ENCODE data around the gene DDX46. TPM values are rescaled to one million over a fixed set of nuclear protein-coding genes. Genes with fewer than 3 reads are reported as not detected.

DDX46 gene
- total and polyA plus RNA-seq, 2 experiments from 2014 or later = 16.9 to 19.6 TPM

DNA sequence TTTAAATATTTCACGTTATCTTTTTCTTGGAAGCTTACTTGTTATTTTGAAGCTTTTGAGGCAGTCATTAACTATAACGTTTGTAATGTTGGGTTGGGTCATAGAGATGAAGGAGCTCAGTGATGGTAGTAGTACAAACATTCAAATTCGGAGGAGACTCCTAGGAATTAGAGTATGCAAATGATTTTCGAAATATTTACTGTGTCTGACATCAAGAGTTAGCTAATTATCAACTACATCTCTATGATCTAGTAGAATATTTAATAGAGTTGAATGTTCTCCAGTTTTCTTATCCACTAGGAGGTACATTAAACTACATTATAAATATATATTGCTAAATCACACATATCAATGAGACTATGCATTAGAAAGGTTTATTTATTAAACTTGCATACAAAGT is 58.4 kb downstream of the DDX46 start:
- Histone ChIP-seq H3K36me3 (ENCODE audit: low read depth) (peaks cover 53% of the 10 kb centered on the region), H3K4me2 (ENCODE audit: unreplicated experiment) (no peak overlapping the region), H3K4me1 (ENCODE audit: insufficient read depth) (no peaks in the 10 kb centered on the region), H2AFZ (no peak overlapping the region), H3K9me3 (ENCODE audit: low read depth) (no peaks in the 10 kb centered on the region), H3K27me3 (replicated peaks; ENCODE audit: insufficient read depth) (no peaks in the 10 kb centered on the region), H3K9ac (no peak overlapping the region), H3K9me2 (ENCODE audit: insufficient read depth) (no peaks in the 10 kb centered on the region), H3K27ac (no peak overlapping the region), H3K4me3 (no peak overlapping the region), H3K79me2 (ENCODE audit: insufficient read depth) (no peaks in the 10 kb centered on the region), H4K20me1 (ENCODE audit: insufficient read depth) (no peaks in the 10 kb centered on the region), H3F3A (ENCODE audit: insufficient read depth) (0 out of 2 replicates have a peak, but pooled peaks cover 6% of the 10 kb centered on the region)
- 93 to 97% methylated on average over 4 of the region's 4 CpGs for WGBS, 2 experiments (ENCODE audit: low coverage in 1 of 2, low lambda C conversion rate in 2 of 2, missing lambda C conversion rate in 2 of 2)
- no peak for TF ChIP-seq EZH2 (IDR thresholded peaks at IDR 0.05; ENCODE audit: insufficient read depth, poor library complexity, severe bottlenecking)
- TF ChIP-seq EZH2phosphoT487 (IDR thresholded peaks at IDR 0.05; ENCODE audit: insufficient read depth, low read depth) = no peak
- in situ Hi-C loops (cut with MboI) = no loop called here
- DNase-seq = no peak

DNA sequence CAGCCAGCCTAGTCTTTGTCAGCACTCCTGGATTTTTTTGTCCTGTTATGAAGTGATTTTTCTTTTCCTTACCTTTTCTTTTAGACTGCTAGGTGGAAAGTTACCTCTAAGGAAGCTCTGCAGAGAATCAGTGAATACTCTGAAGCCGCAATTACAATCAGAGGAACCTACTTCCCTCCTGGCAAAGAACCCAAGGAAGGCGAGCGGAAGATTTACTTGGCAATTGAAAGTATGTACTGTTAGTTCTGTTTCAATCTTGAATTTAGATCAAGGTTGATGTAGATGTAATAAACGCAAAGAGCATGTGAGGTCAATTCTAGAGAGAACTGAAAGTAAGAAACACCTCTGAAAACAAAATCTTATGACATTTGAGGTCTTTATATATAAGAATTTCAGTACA is 60.2 kb downstream of the DDX46 start:
- H3K9ac ChIP-seq = no peak overlapping the region
- H3K9me2 ChIP-seq (ENCODE audit: insufficient read depth) = no peaks in the 10 kb centered on the region
- H3F3A ChIP-seq (ENCODE audit: insufficient read depth) = 0 out of 2 replicates have a peak, but pooled peaks cover 6% of the 10 kb centered on the region
- H3K4me2 ChIP-seq (ENCODE audit: unreplicated experiment) = no peak overlapping the region
- H3K4me1 ChIP-seq (ENCODE audit: insufficient read depth) = no peaks in the 10 kb centered on the region
- H3K9me3 ChIP-seq (ENCODE audit: low read depth) = no peaks in the 10 kb centered on the region
- no peaks in the 10 kb centered on the region for H3K79me2 ChIP-seq (ENCODE audit: insufficient read depth)
- no peaks in the 10 kb centered on the region for H4K20me1 ChIP-seq (ENCODE audit: insufficient read depth)
- in situ Hi-C loops (cut with MboI) = no loop called here
- no peak for TF ChIP-seq EZH2phosphoT487 (IDR thresholded peaks at IDR 0.05; ENCODE audit: insufficient read depth, low read depth)
- TF ChIP-seq EZH2 (IDR thresholded peaks at IDR 0.05; ENCODE audit: insufficient read depth, poor library complexity, severe bottlenecking) = no peak
- no peaks in the 10 kb centered on the region for H3K27me3 ChIP-seq (replicated peaks; ENCODE audit: insufficient read depth)
- 92% methylated on average over 4 of the region's 4 CpGs for WGBS, 2 experiments (ENCODE audit: low coverage in 1 of 2, low lambda C conversion rate in 2 of 2, missing lambda C conversion rate in 2 of 2)
- no peak for DNase-seq
- H3K4me3 ChIP-seq = no peak overlapping the region
- peaks cover 53% of the 10 kb centered on the region for H3K36me3 ChIP-seq (ENCODE audit: low read depth)
- H2AFZ ChIP-seq = no peak overlapping the region
- no peak overlapping the region for H3K27ac ChIP-seq

DNA sequence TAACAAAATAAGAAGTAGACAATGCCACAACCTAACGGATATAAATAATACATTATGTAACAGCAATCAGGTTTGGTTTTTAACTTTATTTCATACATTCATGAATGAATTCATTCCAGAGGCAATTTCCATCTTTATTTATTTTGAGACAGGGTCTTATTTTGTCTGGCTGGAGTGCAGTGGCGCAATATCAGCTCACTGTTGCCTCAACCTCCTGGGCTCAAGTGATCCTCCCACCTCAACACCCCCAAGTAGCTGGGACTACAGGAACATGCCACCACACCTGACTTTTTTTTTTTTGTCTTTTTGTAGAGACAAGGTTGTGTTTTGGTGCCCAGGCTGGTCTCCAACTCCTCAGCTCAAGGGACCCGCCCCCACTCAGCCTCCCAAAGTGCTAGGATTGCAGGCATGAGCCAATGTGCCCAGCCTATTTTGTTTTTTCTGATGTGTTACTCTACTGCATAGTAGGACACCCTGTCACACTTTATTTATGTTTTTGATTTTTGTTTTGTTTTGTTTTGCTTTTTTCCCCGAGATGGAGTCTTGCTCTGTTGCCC is 60.9 kb downstream of the DDX46 start:
- WGBS, 2 experiments (ENCODE audit: low coverage in 1 of 2, low lambda C conversion rate in 2 of 2, missing lambda C conversion rate in 2 of 2) = 75 to 81% methylated on average over 4 of the region's 4 CpGs
- Histone ChIP-seq H3K4me2 (ENCODE audit: unreplicated experiment) (no peak overlapping the region), H3K27me3 (replicated peaks; ENCODE audit: insufficient read depth) (no peaks in the 10 kb centered on the region), H3K4me3 (no peak overlapping the region), H3K79me2 (ENCODE audit: insufficient read depth) (no peaks in the 10 kb centered on the region), H2AFZ (no peak overlapping the region), H4K20me1 (ENCODE audit: insufficient read depth) (no peaks in the 10 kb centered on the region), H3K9ac (no peak overlapping the region), H3K4me1 (ENCODE audit: insufficient read depth) (no peaks in the 10 kb centered on the region), H3K36me3 (ENCODE audit: low read depth) (peaks cover 52% of the 10 kb centered on the region), H3K9me2 (ENCODE audit: insufficient read depth) (no peaks in the 10 kb centered on the region), H3K9me3 (ENCODE audit: low read depth) (no peaks in the 10 kb centered on the region), H3F3A (ENCODE audit: insufficient read depth) (0 out of 2 replicates have a peak, but pooled peaks cover 6% of the 10 kb centered on the region), H3K27ac (no peak overlapping the region)
- DNase-seq = no peak
- in situ Hi-C loops (cut with MboI) = no loop called here
- TF ChIP-seq EZH2phosphoT487 (IDR thresholded peaks at IDR 0.05; ENCODE audit: insufficient read depth, low read depth) (no peak), EZH2 (IDR thresholded peaks at IDR 0.05; ENCODE audit: insufficient read depth, poor library complexity, severe bottlenecking) (no peak)

DNA sequence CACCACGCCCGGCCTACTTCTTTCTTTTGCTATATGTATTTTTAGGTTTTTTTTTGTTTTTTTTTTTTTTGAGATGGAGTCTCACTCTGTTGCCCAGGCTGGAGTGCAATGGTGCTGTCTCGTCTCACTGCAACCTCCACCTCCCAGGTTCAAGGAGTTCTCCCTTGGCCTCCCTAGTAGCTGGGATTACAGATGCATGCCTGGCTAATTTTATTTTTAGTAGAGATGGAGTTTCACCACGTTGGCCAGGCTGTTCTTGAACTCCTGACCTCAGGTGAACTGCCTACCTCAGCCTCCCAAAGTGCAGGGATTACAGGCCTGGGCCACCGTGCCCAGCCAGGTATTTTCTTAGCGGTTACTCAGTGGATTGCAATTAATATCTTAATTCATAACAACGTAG is 63.3 kb downstream of the DDX46 start:
- no peaks in the 10 kb centered on the region for H3K9me3 ChIP-seq (ENCODE audit: low read depth)
- H3K79me2 ChIP-seq (ENCODE audit: insufficient read depth) = no peaks in the 10 kb centered on the region
- H3K4me1 ChIP-seq (ENCODE audit: insufficient read depth) = no peaks in the 10 kb centered on the region
- no peaks in the 10 kb centered on the region for H3F3A ChIP-seq (ENCODE audit: insufficient read depth)
- 96 to 99% methylated on average over 7 of the region's 7 CpGs for WGBS, 2 experiments (ENCODE audit: low coverage in 1 of 2, low lambda C conversion rate in 2 of 2, missing lambda C conversion rate in 2 of 2)
- H3K9me2 ChIP-seq (ENCODE audit: insufficient read depth) = no peaks in the 10 kb centered on the region
- in situ Hi-C loops (cut with MboI) = no loop called here
- H4K20me1 ChIP-seq (ENCODE audit: insufficient read depth) = no peaks in the 10 kb centered on the region
- DNase-seq = no peak
- no peaks in the 10 kb centered on the region for H3K27me3 ChIP-seq (replicated peaks; ENCODE audit: insufficient read depth)
- H3K27ac ChIP-seq = no peak overlapping the region
- H3K36me3 ChIP-seq (ENCODE audit: low read depth) = peaks cover 46% of the 10 kb centered on the region
- H3K4me3 ChIP-seq = no peak overlapping the region
- H3K9ac ChIP-seq = no peak overlapping the region
- no peak for TF ChIP-seq EZH2phosphoT487 (IDR thresholded peaks at IDR 0.05; ENCODE audit: insufficient read depth, low read depth)
- no peak for TF ChIP-seq EZH2 (IDR thresholded peaks at IDR 0.05; ENCODE audit: insufficient read depth, poor library complexity, severe bottlenecking)
- H2AFZ ChIP-seq = no peak overlapping the region
- H3K4me2 ChIP-seq (ENCODE audit: unreplicated experiment) = no peak overlapping the region
